AG04449 (cell line): Measurements from ENCODE around the gene CDK5RAP3.

ENCODE experiments used
- CTCF ChIA-PET: fragments of 350-600 bp; formaldehyde crosslinking; extraction: SDS; loops from one replicate; lab custom pipeline; 2021; ENCODE audit warnings: antibody characterized with exemption; lab: Yijun Ruan, JAX
- POLR2A ChIA-PET: fragments of 400-600, 350-600 bp; formaldehyde crosslinking; extraction: SDS; loops from one replicate; lab custom pipeline; 2020; ENCODE audit warnings: antibody characterized with exemption, inconsistent platforms; lab: Yijun Ruan, JAX
- DNase-seq: peaks from one replicate; pipeline ENCODE4 v3.0.0-alpha.2; 2010; ENCODE audit warnings: low read depth, low spot score
- H3K4me3 ChIP-seq: 2 replicates; pipeline ENCODE4 v1.5.1; 2011; ENCODE audit warnings: low read depth, mild to moderate bottlenecking, control low read depth, low read length
- TF ChIP-seq, protein P1 (sequence below): IDR thresholded peaks from one replicate; pipeline ENCODE4 v1.5.1; 2011; ENCODE audit warnings: mild to moderate bottlenecking, moderate library complexity, low read length, control low read depth, inconsistent platforms; ENCODE audit not compliant: insufficient read depth; ENCODE audit errors: missing control alignments

The CDK5RAP3 gene

DNA sequence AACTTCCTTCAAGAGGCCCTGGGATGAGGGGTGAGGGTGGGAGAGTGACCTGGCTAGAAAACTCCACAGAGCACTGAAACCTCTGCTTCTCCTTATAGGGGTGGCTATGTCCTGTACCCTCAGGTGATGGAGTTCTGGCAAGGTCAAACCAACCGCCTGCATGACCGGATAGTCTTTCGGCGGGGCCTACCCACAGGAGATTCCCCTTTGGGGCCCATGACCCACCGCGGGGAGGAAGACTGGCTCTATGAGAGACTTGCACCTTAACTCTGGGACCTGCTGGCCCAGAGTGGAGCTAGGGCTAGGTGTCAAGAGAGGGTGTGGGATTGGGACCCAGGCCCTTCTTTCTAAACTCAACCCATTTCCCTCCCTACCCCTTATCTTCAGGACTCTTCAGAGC is 24.4 kb upstream of the CDK5RAP3 start:
- H3K4me3 ChIP-seq = no peak overlapping the region
- TF ChIP-seq, protein P1, sequence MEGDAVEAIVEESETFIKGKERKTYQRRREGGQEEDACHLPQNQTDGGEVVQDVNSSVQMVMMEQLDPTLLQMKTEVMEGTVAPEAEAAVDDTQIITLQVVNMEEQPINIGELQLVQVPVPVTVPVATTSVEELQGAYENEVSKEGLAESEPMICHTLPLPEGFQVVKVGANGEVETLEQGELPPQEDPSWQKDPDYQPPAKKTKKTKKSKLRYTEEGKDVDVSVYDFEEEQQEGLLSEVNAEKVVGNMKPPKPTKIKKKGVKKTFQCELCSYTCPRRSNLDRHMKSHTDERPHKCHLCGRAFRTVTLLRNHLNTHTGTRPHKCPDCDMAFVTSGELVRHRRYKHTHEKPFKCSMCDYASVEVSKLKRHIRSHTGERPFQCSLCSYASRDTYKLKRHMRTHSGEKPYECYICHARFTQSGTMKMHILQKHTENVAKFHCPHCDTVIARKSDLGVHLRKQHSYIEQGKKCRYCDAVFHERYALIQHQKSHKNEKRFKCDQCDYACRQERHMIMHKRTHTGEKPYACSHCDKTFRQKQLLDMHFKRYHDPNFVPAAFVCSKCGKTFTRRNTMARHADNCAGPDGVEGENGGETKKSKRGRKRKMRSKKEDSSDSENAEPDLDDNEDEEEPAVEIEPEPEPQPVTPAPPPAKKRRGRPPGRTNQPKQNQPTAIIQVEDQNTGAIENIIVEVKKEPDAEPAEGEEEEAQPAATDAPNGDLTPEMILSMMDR = no peak
- no peak for DNase-seq
- CTCF ChIA-PET = interaction anchor here (0.7 to 18.9 kb wide), 31 partner anchors 7 to 334 kb away, joined by 3 to 775 read pairs (median 5); partner anchors contain the start of genes CDK5RAP3, LRRC46, MRPL10 and PNPO
- POLR2A ChIA-PET = no interaction called here

DNA sequence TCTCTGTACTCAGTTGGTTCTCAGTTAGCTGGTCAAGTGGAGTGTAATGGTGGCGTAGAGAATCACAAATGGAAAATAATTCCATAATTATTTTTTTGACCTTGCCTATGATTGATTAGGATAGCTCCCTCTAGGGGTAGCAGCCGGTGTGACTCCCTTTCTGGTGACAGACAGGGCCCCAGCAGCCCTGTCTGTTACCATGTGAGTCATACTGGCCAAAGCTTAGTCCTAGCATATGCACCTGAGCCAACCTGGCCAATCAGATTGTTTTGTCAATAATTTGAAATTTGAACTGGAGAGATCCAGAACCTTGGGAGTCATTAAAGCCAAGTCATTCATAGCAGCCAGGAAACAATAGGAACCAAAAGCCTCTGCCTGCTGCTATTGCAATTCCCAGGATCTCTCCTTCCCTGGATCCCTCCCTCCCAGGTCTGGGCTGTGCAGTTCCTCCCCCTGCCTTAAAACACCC is 23.9 kb upstream of the CDK5RAP3 start:
- peak; percentile 36 for DNase-seq
- ChIA-PET POLR2A (no interaction called here), CTCF (interaction anchor here (0.7 to 18.9 kb wide), 31 partner anchors 8 to 333 kb away, joined by 3 to 775 read pairs (median 5); partner anchors contain the start of genes CDK5RAP3, LRRC46, MRPL10 and PNPO)
- TF ChIP-seq, protein P1 = peak; percentile 53
- no peak overlapping the region for H3K4me3 ChIP-seq

DNA sequence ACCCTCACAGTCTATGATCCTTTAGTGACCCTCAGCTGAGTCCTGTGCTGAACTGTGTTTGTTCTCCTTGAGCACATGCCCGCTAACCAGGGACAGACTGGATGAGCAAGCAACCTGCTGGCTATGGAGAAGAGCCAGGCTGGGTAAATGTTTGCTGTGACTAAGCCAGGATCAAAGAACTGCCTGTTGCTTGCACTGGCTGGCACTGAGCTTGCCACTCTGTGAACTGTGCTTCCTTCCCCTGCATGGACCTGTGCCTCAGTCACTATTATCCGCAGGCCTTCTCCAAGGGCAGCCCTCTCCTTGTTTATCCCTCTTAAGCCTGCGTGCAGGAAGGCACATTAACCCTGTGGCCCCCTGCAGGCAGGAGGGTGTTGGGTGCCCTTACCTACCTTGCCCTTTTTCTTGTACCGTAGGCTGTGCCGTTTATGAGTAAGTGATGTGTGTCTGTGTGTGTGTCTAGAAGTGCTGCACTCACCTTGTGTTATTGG is 22.2 kb upstream of the CDK5RAP3 start:
- no peak overlapping the region for H3K4me3 ChIP-seq
- no peak for DNase-seq
- TF ChIP-seq, protein P1 = peak; percentile 19
- ChIA-PET POLR2A (interaction anchor here (0.8 to 1.5 kb wide), 2 partner anchors 22 to 69 kb away, joined by 3 read pairs; partner anchors contain the start of gene CDK5RAP3), CTCF (interaction anchor here (0.9 to 18.9 kb wide), 33 partner anchors 9 to 192 kb away, joined by 3 to 775 read pairs (median 5); partner anchors contain the start of genes CDK5RAP3, PNPO, PRR15L and SCRN2)

DNA sequence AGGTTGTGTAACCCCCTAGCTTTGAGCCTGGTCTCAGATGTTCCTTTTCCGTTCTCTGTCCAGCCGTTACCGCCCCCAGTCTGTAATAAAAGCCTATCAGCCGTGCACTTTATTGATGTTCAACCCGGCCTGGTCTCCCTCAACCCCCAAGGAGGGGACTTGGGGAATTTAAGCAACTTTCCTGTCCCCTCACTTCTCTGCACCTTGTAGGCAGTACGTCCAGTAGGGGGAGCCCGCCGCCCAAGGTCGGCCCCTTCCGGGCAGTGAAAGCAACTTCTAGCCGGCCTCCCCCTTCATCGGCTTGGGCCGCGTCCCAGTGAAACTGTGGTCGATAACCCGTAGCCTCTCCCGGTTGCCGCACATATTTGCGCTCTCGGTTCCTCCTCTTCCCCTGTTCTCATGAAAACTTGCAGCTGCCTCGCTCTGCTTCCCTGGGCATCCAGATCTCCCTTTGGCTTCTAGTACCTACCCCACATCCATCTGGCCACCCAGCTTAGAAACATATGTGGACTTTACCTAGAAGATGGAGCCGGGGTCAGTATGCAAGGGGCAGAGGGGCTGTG is 21.6 kb upstream of the CDK5RAP3 start:
- CTCF ChIA-PET = interaction anchor here (0.7 to 18.9 kb wide), 34 partner anchors 10 to 191 kb away, joined by 3 to 775 read pairs (median 6); partner anchors contain the start of genes CDK5RAP3, PNPO, PRR15L and SCRN2
- TF ChIP-seq, protein P1 = peak; percentile 92
- no peak for DNase-seq
- H3K4me3 ChIP-seq = peak overlapping the region; percentile 43
- POLR2A ChIA-PET = interaction anchor here (0.8 to 1.5 kb wide), 3 partner anchors 8 to 69 kb away, joined by 3 to 6 read pairs (median 3); partner anchors contain the start of genes CDK5RAP3 and PNPO

DNA sequence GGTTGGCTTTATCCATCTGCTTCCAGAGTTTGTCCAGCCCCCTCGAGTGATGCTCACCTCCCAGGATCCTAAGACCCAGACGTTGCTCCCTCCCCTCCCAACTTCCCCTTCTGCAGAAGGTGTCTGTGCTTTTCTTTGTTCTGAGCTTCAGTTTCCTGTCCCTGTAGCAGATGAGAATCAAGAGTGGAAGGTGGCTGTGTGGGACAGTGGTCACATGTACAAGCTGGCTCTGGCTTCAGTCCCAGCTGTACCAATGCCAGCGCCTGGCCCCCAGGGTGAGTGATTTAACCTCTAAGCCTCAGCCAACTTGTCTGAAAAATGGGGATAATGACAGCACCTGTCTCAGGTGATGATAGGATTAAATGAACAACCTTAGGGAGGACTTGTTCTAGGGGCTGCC is 21.0 kb upstream of the CDK5RAP3 start:
- POLR2A ChIA-PET = interaction anchor here (0.8 to 1.5 kb wide), 3 partner anchors 9 to 68 kb away, joined by 3 to 6 read pairs (median 3); partner anchors contain the start of genes CDK5RAP3 and PNPO
- TF ChIP-seq, protein P1 = no peak
- no peak overlapping the region for H3K4me3 ChIP-seq
- DNase-seq = no peak
- CTCF ChIA-PET = interaction anchor here (0.7 to 18.9 kb wide), 30 partner anchors 11 to 160 kb away, joined by 3 to 775 read pairs (median 6); partner anchors contain the start of genes CDK5RAP3, PNPO, PRR15L and SCRN2

DNA sequence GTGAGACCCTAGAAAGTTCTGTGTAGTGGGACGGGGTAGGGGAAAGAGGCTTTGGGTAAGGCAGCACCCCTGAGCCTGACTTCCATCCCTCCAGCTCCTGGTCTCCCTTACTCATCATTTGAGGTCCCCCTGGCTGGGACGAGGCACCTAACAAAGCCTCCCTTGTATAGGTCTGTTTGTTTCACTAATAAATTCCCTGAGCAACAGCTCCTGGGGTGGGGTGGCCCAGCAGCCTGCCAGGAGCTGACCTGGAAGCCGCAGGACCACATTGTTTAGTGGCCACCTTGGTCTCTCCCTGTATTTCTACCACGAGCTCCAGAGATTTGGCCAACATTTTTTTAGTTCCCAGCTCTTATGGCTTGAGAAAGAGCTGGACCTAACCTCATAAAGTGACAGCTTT is 20.5 kb upstream of the CDK5RAP3 start:
- ChIA-PET CTCF (interaction anchor here (1.1 to 18.9 kb wide), 18 partner anchors 11 to 159 kb away, joined by 3 to 775 read pairs (median 6); partner anchors contain the start of genes CDK5RAP3, PNPO, PRR15L and SCRN2), POLR2A (interaction anchor here (0.6 to 1.0 kb wide), 2 partner anchors 9 to 156 kb away, joined by 4 to 6 read pairs; partner anchors contain the start of gene PNPO)
- TF ChIP-seq, protein P1 = no peak
- no peak for DNase-seq
- H3K4me3 ChIP-seq = no peak overlapping the region
